UCSD-AML1 (cell line): Measurements from ENCODE around the gene RASD2.

Experiments used
- DNase-seq: peaks from one replicate; lab custom pipeline; 2025; ENCODE audit not compliant: unreplicated experiment; lab: John Stamatoyannopoulos, UW

The RASD2 gene

DNA sequence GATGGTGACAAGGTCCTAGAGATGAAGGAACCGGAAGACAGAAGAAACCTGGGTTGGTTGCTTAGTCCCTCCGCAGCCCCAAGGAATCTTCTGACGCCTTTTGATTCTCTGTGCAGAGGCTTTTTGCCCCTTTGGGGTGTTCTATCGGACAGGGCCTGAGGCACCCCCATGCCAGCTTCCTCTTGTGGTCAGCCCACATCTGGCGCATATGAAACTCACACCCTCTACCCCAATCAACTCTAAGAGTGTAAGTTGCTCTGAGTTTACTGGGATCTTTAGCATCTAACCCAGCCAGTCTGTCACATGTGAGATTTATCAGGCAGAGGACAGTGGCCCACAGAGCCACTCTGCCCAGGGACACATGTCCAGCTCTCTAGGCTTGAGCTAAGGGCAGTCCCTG is 17.4 kb downstream of the RASD2 start:
- DNase-seq, result no peak

DNA sequence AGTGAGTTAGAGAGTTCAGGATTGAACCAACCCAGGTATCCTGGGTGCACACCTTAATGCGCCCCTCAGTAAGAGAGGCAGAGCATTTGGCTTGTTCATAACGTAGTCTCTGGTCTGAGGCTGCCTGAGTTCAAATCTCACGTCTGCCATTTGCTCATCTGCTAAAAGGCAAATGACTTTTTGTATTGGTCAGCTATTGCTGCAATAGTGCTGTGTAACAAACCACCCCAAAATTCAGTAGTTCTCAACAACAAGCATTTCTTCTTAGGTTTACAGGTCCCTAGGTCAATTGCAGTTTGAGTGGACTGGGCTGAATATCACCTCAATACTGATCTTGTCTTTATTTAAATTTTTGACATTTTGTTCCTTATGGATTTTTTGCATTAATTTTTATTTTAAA is 18.1 kb downstream of the RASD2 start:
- no peak for DNase-seq

DNA sequence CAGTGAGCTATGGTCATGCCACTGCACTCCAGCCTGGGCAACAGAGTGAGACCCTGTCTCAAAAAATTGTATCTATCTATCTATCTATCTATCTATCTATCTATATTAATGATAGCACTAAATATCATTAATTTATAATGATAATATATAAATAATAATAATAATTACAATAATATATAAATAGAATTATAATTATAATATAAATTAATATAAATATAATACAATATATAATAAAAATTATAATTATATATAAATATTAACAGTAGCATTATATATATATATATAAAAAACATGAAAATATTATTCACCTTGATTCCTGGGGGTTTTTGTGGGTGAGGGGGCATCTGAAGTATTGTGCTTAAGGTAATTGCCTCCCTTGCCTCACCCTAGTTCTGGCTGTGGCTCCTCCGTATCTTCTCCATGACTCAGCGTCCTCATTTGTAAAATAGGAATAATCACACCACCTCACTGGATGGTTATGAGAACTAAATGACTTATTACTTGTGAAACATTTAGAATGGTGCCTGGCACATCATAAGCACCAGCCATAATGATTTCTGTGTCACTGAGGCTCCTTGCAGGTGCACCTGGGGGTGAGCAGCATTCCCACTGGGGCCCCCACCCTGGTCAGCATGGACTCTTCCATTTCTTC is 18.8 kb downstream of the RASD2 start:
- no peak for DNase-seq

DNA sequence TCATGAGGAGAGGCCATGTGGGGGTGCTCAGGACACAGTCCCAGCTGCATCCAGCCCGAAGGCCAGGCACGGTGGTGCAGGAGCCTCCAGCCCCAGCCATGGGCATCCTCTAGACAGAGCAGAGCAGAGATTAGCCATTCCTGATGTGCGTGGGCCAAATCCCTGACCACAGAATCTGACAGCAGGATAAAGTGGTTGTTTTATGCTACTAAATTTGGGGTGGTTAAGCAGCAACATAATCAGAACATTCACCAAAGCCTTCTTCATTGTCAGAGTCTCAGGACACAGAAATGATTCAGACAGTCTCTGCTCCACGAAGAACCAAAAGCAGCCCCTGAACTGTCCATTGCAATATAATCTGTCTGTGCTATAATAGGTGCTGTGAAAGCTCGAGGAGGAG is 19.7 kb downstream of the RASD2 start:
- no peak for DNase-seq

DNA sequence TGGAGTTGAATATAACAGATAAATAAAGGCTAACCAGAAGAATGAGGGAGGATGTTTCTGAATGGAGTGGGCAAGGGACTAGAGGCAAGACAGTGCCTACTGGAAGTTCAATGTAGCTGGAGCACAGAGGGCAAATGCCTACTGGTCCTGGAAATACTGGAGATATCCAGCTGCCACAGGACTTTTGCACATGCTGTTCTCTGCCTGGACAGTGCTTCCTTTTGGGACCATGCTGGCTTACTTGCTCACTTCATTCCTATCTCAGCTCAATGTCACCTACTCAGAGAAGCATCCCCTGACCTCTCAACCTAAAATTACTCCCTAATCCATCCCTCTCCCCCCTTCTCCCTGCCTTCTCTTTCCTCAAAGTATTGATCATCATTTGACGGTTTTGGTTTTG is 20.2 kb downstream of the RASD2 start:
- no peak for DNase-seq

DNA sequence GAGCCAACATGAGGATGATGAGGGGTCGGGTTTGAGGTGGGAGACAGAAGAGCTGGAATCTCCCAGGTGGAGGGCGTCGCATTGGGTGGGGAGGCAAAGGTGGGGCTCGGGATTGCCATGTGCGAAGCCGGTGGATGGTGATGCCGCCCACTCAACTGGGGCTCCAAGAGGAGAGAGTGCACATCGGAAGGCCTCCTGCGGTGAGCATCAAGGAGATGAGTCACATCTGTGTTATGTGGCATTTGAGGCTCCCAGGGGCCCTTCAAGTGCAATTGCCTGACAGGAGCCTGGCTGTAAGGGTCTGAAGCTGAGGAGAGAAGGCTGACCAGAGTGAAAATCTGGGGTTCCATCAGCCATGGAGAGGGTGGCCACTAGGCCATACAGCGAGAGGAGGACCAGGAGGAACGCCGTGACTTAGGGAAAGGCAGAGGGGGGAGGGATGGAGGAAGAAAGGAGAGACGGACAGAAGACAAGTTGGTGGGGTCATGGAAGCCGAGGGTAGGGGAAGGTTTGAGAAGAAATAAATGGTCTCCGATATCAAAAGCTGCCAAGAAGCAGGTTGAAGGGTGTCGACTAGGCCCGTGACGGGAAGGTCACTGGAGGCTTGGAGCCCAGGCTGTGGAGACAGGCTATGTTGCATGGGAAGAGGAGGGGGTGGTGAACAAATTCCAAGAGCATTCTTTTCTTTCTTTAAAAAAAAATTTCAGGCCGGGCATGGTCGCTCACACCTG is 21.3 kb downstream of the RASD2 start:
- no peak for DNase-seq

DNA sequence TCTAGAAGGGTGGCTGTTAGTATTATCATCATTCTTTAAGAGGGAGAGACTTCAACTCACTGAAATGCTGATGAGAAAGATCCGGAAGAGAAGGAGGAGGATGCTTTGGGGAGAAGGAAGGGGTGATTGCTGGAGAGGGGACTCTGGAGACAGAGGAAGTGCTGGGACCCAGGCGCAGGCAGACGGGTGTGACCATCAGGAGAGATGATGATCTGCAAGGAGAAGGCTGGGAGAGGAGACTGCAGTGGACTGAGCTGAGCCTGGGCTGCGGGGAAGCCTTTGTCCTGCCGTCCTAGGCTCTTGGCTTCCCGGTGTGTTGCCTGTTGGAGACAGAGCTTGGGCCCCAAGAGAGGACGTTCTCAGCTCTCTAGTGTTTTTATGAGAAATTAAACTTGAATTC is 22.6 kb downstream of the RASD2 start:
- DNase-seq, result no peak

DNA sequence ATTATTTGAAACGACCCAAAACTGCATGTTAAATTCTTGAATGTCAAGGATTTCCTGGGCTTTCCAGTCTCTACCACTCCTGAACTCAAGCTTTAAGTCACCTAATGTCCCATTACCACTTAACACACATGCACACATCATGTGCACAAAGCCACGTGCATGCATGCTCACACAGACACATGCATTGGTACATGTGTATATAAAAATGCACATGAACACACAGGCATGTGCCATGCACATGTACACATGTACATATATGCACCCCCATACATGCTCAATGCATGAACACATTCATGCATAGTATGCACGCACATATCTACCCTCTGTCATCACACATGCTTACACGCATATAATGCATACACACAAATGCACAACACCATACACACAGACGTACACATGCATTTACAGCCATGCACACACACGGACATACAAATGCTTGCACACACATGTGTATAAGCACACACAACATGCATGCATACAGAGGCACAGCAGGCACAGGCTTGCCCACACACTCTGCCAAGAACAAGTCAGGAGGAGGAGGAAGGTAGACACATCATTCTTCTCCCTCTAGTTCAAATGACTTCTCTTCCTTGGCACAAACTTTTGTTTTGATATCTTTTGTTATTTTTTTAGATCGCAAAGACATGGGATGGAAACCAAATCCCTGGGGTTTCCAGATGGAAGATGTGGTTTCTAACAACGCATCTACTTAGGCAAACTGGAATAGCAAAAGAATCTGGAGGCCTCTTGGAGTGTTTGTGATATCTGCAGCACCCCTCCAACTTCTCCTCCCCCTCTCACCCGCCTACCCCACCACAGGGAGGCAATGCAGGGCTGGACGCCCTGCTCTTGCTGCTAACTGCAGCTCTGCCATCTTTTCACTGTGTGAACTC is 24.6 kb downstream of the RASD2 start:
- DNase-seq, result no peak

DNA sequence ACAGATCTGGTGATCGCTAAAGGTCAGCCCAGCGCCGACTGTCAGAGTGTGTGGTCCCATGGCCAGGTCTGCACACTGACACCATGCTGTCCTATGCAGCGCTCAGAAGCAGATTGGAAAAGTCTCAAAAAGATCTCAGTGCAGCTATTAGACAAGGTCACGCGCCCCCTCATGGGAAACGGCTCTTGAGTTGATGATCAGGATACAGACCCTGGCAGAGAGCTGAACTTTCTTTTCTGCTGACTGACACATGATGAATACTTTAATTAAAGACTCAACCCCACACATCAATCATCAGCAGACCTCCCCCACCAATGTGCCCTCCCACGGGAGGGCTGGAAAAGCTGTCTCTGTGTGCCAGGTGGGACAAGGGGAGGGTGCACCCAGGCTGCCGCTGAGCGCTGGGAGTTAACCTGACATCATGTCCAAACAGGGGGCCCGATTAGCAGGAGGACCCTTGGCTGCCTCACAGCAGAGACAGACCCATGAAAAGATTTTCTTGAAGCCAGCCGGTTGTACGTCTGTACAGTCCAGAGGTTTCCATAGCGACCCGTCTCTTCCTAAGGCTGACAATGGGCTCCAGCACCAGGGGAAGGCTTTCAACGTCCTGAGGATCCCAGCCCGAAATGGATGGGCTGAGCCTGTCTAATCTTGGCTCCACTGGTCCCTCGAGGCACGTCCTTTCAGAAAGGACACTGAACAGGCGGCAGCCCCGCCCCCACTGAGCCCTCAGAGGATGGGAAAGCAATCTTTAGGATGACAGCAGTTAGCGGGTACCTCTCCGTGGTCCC is 26.9 kb downstream of the RASD2 start:
- no peak for DNase-seq

DNA sequence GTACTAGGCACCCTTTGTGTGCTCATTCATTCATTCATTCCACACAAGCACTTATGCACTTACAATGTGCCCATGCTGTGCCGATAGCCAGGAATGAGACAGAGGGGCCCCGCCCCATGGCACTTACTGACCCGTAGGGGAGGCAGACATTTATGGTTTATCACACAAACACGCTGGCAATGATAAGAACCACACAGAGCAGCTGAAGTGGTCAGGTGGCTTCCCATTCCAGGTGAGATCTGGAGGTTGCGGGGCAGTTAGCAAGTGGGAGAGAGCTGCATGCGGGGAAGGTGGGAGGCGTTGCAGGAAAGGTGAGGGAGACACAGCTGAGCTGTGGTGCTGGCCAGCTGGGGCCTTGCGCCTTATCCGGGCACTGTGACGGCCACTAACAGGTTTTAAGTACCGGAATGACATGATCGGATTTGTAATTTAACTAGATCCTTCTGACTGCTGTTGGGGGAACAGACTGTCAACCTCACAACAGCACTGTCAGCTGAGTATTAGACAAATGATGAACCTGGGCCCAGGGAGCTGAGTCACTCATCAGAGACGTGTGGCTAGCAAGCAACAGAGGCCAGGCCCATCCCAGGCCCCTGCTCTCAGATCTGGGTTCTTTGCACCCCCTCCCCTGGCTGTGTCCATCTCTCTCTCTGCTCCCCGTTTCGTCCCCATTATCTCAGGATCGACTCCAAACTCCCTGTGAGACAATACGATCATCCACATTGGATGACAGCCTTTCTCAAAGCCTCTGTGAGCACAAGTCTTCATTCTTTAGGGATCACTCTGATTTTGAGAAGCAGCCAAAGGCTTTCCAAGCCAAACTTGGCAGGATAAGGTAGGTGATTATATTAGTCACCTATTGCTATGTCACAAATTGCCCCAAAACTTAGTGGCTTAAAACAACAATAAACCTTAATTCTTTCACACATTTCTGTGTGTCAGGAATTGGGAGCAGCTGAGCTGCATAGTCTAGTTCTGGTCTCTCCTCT is 28.4 kb downstream of the RASD2 start:
- no peak for DNase-seq

DNA sequence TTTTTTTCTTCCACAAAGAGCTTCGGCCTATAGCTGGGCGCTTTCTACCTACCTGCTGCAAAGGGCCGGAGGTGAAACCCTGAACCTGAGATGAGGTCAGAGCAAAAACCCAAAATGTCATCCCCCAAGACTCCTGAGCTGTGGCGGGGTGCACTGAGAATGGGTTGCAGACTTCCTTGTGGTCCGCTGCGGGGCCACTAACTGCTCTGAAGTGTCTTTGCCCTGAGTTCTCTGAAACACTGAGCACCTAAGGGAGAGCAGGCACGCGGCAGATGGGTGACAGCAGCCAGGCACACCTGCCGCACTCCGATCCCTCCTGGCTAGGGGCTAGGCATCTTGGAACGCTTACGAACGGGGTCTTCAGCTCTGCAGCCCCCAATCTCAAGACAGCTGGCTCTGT is 29.3 kb downstream of the RASD2 start:
- no peak for DNase-seq

DNA sequence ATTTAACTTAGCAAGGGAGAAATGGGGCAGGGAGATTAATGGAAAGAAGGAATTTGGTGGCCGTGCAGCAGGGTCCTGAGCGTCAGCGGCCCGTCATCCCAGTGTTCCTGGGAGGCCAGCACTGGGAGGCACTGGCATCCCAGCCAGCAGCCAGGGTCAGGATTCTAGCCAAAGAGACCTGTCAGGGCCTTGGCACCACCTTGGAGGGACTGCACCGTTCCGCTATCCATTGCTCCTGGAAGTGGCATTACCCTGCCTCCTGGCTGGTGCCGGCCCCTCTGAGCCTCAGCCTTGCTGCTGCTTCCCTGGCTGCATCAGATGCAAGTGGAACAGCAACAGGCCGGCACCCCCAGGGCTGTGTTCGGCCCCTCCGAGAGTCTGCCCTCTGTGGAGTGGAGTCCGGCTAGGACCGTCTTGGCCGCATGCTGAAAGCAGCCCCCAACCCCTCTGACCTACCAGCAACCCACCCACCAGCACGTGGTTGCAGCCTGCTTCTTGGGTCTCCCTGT is 30.1 kb downstream of the RASD2 start:
- no peak for DNase-seq

DNA sequence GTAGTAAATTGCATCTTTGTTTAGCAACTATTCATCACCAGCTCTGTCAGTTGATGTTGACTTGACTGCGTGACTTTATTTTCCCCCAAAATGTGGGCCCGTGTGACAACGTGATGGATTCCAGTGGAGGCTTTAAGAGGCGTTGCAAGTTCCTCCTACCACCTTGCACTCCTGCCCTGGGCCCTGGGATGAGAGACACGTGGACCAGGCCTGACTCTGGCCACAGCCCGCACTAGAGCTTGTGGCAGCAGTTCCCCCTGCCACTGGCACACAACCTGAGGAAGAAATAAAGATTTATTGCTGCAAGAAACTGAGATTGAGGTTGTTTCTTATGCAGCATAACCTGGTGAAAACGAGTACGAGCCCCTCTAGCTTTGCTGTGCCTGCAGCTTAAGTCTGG is 31.9 kb downstream of the RASD2 start:
- no peak for DNase-seq

DNA sequence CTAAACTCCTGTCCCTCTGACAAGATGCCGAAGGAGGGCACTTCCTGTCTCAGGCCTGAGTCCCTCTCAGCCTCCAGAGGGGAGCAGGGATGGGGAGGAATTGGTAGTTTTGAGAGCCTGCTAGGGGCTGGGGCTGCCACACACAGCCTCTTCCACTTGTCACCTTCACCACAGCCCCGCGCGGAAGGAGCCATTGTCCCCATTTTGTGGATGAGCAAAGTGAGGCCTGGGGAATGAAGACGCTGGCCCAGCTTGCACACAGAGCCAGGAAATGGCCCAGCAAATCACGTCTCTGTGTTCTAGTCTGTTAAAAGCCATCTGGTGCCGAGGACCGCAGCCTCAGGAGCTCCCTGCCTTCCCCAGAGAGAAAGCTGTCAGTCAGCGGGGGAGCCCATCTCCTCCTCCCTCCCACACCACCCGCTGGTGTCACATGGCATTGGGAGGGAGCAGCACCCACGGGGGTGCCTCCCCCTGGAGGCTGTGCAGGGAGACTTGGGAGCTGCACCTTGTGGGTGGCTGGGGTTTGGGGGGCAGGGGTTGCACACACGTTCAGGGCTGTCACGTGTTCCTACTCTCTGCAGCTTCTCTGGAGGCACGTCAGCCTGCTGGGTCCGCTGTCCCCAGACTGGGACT is 34.6 kb downstream of the RASD2 start:
- DNase-seq, result no peak

DNA sequence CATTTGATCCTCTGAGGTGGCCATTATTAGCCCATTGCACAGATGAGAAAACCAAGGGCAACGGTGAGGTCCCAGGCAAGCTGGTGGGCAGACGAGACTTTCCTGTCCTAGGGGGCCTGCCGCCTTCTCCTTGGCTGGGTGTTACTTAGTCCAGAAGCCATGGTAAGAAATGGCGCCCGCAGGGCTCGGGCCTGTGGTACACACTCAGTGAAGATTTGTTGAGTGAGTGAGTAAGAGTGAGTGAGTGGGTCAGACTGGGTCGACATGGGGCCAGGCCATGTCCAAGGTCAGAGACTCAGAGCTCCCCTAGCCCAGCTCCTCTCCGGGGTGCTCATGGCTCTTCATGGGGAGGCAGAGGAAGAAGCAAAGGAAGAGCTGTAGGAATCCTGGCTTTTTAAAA is 36.0 kb downstream of the RASD2 start:
- no peak for DNase-seq

DNA sequence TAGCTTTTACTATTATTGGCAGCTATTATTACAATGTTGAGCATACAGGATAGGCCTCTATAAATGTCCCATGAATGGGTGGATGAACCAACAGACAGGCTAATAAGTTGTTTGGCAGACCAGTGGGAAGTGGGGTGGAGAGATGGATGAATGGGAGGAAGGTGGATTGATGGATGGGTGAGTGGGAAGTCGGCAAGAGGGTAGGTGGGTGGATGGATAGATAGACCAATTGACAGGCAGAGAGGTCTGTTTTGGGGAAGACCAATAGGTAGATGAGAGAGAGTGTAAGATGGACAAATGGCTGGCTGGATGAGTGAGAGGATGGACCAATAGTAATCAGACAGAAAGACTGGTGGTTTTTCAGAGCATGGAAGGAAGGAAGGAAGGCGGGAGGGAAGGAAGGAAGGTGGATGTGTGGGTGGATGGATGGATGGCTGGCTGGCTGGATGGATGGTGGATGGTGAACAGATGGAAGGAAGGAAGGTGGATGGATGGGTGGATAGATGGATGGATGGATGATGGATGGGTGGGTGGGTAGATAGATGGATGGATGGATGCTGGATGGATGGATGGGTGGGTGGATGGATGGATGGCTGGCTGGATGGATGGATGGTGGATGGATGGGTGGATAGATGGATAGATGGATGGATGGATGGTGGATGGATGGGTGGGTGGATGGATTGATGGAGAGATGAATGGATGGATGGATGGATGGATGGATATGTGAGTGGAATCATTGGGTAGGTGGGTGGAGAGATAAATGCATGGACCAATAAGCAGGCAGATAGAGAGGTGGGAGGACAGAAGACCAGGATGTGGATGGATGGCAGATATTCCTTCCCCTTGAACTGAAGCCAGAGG is 37.4 kb downstream of the RASD2 start:
- no peak for DNase-seq

DNA sequence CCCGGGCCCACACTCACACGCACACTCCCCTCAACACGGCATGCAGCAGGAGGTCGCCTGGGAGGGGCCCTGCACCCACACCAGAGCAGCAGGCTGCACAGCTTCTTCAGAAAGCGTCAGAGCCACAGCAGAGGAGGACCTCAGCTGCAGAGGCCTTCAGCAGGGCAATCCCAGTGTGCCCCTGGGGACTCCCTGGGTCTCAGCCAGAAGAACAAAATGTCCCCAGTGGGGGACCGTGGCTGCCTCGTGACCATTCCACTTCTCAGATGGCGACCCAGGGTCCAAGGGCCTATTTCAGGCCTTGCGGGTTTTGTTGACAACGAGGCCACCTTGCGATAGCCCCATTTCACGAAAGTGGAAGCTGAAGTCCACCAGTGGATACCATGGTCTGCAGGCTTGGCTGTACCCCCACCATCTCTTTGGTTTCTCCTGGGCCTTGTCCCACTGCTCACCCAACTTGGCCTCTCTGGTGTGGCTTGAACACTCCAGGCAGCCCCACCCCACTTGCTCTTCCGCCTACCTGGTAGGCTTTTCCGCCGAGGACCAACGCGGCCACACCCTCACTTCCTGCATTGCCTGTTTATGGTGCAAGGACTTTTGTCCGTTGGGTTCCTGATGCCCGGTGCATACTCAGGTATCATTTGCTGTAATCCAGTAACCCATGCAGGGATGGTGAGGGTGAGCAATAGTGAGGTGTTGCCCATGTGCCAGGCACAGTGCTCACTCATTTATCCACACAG is 38.4 kb downstream of the RASD2 start:
- no peak for DNase-seq
